Testis (tissue), 2 donors: ENCODE data around the gene DNAAF6.

Experiments
- CTCF ChIP-seq, 3 experiments: fragments of 450-650 bp in 2 of 3; fragments of 200-600 bp in 1 of 3; sonication (generic) in 1 of 3; IDR thresholded peaks; one replicate each; pipeline ENCODE4 v1.5.1; 2016 to 2019; ENCODE audit warnings: antibody characterized with exemption in 3 of 3, mild to moderate bottlenecking in 2 of 3, moderate library complexity in 1 of 3
- POLR2A ChIP-seq: fragments of 450-650 bp; IDR thresholded peaks from one replicate; pipeline ENCODE4 v1.6.1; 2017; ENCODE audit warnings: antibody characterized with exemption, mild to moderate bottlenecking, moderate library complexity

- TF ChIP-seq CTCF (IDR thresholded peaks at IDR 0.05), result no peak
- no peak for TF ChIP-seq POLR2A
Measured at GRCh38 chrX:107205770-107206696, at the start of gene DNAAF6, which contains the start of gene NUP62CL.
